8988T (cell line): ENCODE data around the gene GDF15.
"Not testable (repeated sequence)": the region's sequence is repeated elsewhere in the genome, so short reads cannot be mapped to it uniquely, and the experiment has no call there.

ENCODE experiments used
- DNase-seq: peaks from one replicate; pipeline ENCODE4 v3.0.0; 2011

GDF15 gene

DNA sequence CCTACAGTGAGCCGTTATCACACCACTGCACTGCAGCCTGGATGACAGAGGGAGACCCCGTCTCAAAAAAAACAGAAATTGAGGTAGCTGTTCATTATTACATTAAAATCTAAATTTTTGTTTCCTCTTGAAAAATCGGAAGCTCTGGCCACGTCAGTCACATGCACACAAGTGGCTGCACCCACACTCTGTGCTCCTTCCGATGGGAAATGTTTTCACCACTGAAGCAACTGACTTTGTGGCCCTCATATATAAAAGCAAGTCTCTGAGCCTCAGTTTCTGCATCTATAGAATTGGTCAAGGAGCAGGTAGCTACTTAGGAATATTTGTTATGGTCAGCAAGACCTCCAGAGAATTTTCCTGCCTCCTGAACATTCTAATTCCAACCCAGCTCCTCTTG lies 7.0 kb downstream of the GDF15 start:
- no peak for DNase-seq

DNA sequence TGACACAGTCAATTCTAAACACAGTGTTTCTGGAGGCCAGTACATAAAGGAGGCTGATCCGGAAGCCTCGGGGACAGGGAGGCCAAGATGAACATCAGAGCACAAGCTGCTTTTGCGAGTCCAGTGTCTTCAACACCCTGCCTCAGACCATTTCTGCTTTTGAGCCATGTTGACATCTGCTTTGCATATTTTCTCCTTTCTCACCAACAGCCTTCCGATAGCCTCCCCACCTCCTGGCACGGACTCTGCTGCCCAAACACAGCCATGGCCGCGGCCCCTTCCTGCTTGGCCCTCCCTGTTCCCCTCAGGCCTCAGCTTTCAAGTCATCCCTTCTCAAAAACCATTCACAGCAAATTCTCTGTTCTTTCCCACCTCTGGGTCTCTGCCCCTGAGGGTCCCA lies 7.9 kb downstream of the GDF15 start:
- no peak for DNase-seq

DNA sequence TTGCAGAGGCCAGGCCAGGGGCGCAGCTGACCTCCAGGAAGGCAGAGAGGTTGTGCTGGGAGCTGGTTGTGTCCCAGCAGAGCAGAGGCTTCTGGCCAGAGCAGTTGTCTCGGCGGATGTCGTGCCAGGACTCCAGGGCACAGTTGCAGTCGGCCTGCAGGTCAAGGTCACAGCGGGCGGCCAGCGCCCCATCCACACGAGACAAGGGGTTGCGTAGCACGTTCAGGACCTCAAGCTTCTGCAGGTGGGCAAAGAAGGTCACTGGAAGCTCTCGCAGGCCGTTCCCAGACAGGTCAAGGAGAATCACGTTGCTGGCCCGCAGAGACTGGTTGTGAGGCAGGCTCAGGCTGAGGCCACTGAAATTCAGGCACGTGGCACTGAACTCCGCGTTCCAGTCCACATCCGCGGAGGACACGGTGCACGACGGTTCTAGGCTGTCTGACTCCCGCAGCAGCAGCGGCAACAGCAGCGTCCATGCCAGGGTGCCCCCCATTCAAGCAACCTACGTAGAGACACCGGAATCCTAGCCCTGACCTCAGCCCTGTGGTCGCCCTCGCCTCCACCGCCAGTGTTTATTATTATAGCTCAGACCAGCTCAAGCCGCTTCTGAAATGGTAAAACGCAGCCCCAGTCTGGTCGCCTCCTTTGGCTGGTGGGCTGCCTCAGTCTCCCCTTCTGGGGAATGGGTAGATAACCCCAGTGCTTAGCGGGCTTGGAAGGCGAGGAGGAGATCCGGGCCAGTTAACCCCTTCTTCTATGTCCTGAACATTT lies 10.7 kb downstream of the GDF15 start:
- no peak for DNase-seq

DNA sequence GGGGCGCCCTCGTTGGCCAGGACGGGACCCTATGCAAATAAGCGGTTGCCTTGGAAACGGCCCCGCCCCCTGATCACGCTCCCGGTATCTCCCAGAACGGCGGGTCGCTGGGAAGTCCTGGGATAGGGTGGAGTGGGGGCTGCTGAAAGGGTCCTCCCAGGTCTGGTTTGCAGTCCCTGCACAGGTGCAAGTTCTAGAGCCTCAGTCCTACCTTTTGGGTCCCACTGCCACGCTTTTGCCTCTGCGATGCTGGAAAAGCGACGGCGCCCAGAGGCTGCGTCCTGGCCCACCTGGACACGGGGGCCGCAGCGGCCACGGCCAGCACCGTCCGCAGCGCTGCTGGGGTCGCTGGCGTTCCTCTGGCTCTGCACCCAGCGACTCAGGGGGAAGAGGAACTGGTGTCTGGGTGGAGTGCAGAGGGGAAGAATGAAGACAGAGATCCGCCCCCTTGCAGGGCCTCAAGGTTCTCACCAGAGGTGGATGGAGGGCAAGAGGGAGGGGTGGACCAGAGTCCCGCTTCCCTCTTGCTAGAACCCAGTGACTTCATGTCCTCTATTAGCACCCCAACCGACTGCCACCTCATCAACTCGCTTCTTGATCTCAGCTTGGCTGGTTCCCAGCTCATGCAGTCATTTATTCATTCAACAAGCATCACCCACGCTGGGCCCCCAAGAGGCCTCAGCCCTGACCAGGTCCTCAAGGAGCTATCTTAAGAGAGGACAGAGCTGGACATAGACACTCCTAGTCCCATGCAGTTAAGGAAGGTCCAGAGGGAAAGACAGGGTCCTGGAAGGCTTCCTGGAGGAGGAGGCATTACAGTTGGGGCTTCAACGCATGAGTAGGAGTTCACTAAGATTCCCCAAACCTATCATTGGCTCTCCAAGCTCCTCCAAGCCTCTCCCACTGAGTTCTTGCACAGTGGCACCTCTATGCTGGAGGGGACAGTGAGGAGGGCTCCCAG lies 11.6 kb downstream of the GDF15 start, which contains the start of gene LRRC25:
TSS of gene LRRC25 (minus strand) at position 381 of the 961 bp plus-strand sequence. CDS start 659 bp downstream, outside the sequence.
- no peak for DNase-seq

DNA sequence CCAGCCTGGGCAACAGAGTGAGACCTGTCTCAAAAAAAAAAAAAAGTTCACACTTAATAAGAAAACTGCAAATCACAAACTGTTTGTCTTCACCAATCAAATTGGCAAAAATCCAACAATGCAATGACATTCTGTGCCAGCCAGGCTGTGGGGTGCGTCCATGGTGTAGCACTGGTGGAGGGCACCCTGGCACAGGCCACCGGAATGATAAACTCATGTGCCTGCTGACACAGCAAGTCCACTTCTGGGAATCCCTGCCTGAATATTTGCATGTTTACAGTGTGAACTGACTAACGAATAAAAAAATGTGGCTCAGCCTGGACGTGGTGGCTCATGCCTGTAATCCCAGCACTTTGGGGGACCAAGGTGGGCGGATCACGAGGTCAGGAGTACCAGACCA lies 13.1 kb downstream of the GDF15 start:
- no peak for DNase-seq

DNA sequence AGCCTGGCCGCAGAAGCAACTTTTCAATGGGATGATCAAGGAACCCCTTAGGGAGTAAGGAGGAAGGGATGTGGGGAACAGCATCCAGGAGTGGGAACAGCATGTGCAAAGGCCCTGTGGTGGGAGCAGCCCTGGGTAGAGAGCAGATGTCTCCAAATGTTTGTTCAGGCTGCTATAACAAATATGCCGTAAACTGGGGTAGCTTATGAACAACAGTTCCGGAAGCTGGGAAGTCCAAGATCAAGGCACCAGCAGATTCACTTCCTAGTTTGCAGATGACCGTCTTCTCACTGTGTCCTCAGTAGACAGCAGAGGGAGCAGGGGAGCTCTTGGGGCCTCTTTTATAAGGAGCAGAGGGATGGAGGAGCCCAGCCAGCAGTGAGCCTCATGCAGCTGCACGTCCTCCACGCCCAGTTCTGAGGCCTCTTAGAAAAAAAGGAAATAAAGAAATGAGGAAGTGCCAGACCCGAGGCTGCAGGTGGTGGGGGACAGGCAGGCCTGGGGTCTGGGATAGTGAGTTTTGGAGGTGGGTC lies 15.7 kb downstream of the GDF15 start:
- no peak for DNase-seq

DNA sequence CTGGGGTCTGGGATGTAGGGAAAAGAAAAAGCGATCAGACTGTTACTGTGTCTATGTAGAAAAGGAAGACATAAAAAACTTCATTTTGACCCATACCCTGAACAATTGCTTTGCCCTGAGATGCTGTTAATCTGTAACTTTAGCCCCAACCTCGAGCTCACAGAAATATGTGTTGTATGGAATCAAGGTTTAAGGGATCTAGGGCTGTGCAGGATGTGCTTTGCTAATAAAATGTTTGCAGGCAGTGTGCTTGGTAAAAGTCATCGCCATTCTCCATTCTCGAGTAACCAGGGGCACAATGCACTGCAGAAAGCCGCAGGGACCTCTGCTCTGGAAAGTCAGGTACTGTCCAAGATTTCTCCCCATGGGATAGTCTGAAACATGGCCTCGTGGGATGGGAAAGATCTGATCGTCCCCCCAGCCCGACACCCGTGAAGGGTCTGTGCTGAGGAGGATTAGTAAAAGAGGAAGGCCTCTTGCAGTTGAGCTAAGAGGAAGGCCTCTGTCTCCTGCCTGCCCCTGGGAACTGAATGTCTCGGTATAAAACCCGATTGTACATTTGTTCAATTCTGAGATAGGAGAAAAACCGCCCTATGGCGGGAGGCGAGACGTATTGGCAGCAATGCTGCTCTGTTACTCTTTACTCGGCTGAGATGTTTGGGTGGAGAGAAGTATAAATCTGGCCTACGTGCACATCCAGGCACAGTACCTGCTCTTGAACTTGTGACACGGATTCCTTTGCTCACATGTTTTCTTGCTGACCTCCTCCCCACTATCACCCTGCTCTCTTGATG lies 16.7 kb downstream of the GDF15 start:
- DNase-seq, result not testable (repeated sequence)

DNA sequence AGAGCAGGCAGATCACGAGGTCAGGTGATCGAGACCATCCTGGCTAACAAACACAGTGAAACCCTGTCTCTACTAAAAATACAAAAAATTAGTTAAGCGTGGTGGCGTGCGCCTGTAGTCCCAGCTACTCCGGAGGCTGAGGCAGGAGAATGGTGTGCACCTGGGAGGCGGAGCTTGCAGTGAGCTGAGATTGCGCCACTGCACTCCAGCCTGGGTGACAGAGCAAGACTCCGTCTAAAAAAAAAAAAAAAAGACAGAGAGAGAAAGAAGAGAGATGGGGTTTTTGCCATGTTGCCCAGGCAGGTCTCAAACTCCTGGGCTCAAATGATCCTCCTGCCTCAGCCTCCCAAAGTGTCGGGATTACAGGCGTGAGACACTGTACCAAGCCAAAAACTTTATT lies 19.8 kb downstream of the GDF15 start:
- not testable (repeated sequence) for DNase-seq

DNA sequence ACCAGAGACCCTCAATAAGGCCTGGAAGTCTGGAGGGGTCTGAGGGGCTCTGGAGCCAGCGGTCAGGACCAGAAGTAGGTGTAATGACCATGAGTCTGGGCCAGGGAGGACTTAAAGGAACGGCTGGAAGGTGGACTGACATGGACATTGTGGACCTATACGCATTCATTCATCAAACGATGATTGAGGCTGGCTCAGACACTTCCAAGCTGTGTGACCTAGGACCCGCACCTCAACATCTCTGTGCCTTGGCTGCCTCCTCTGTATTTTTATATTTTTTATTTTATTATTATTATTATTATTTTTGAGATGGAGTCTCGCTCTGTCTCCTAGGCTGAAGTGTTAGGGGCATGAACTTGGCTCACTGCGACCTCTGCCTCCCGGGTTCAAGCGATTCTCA lies 20.8 kb downstream of the GDF15 start:
- no peak for DNase-seq

DNA sequence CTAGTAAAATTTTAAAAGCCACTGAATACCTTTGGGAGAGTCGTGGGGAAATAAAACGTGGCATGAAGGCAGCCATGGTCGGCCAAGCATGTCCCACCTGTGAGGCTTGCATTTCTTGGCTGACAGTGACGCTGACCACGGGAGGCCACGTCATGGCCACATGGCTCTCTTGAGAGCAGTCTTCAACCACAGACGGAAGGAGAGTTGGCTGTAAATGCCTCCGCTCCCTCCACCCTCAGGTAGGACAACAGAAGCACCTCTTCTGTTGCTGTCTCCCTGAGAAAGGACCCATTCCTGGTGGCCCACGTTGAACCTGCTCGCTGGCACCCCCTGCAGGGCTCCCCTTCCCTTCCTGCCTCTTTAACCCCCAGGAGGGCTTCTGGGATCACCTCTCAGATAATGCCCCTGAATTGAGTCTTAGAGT lies 22.1 kb downstream of the GDF15 start:
- no peak for DNase-seq

DNA sequence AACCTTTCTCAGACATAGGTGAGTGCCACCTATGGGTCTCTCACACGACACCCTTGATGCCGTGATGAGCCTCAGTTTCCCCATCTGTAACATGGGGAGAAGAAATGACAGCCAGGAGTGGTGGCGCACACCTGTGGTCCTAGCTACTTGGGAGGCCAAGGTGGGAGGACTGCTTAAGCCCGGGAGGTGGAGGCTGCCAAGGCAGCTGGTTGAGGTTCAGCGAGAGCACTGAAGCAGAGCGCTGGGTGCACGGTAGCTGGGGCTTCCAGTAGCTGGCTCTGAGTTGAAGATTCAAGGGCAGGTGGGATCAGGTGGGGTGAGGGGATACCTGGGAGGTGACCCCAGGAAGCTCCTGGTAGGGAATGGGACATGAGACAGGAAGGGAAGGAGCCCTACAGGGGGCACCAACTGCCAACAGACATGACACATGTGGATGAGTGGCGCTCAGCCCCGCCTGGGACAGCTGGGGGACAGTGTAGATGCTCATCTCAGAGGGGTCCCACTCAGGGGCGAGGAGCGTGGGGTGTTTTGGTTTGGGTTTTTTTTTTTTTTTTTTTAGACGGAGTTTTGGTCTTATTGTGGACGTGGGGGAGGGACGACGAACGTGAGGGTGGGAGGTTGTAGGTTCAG lies 26.8 kb downstream of the GDF15 start:
- DNase-seq, result no peak

DNA sequence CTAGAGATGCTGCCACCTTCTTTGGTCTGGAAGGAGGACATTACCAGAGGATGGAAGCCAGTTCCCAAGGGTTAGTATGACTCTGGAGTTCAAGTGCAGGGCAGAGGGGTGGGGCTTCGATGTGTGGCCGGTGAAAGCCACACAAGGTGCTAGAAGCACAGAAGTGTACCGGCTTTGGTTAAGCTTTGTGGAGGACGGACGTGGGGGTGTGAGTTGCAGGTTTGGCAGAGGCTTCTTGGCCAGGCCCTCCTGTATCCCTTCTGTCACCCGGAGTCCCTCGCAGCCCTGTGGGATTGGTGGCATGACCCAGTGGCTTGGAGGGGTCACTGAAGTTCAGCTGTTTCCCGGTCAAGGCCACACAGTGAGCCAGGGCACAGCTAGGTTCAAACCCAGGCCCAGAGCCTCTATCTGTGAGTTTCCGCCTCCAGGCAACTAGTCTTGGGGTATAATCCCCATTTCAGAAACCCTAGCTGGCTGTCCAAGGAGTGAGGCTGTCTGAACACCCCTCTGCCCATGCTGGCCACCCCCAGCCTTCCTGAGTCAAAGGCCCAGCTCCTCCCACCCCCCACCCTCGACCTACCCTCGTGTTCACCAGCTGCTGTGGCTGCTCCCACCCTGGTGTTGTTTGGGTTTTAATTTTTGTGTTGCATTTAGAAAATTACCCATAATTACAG lies 28.7 kb downstream of the GDF15 start:
- DNase-seq, result no peak

DNA sequence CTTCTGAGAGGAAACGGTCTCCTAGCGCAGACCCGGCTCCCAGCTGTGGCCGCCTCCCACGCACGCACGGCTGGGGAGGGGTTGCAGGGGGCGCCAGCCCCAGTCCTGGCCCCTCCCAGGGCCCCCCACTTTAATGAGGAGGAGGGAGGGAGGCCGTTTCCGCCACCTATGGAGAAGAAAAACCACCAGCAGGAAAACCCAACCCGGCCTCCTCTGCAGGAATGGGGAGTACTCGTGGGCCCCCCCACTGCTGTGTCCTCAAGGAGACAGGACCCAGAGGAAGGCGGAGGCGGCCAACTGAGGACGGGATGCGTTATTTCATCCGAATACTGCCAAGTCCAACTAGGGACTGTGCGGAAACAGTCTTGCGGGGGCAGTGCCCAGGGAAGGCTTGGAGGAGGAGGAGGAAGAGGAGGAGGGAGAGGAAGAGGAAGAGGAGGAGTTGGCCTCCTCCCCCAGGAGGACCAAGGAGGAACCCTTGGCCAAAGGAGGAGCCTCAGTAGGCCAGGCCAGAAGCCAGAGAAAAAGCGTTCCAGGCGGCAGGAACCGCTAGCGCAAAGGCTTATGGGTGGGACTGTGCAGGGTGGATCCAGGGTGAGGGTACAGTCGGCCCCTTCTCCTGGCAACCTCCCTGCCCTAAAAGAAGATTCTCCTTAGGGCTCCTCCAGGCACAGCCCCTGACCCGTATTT lies 29.4 kb downstream of the GDF15 start:
- DNase-seq, result no peak

DNA sequence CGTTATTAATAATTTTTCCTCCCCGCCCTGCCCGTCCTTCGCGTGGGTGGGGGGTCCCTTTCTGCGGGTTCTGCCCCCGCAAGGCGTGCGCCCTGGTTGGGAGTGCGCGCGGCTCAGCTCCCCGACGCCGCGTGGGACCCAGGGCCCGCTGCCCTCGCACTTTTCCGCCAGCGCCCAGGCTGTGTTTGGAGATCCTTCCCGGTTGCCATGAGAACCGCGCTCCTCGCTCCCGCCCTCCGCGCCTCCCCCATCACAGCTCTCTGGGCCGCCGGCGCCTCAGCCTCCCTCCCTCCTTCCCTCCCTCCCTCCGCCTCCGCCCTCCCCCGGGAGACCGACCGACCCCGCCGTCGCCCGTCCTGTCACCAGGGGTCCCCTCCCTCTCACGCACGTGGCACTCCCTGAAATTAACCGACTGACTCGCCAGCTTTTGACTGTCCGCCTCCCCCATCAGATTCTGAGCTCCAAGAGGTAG lies 30.9 kb downstream of the GDF15 start:
- no peak for DNase-seq

DNA sequence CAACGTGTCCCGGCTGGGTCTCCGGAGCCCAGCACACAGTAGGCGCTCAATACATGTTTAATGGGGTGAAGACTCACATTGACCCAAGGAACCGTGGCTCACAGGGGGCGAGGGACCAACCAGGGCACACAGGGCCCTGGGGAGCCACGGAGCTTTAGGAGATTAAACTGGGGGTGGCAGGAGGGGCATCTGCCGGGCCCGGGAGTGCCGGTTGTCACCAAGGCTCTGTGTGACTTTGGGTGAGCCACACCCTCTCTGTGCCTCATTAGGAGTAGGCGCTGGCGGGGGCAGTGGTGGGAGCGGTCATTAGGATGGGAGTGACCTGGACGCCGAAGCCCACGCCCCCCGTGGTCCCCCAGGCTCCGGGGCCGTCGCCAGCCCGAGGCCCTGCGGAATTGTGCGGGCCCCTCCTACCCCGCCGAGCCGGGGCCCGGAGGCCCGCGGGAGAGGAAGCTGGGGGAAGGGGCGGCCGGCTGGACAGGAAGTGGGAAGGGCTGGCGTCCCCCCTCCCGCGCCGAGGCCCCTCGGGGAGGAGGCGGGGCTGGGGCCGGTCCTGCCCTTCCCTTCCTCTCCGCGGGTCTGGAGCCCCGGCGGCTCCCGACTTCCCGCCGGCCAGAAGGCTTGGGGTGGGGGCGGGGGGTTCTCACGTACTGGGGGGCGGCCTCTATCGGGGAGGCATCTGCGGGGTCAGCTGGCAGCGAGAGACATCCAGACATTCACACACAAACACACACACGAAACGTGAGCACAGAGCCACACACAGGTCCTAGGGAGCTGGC lies 31.5 kb downstream of the GDF15 start:
- DNase-seq, result no peak

DNA sequence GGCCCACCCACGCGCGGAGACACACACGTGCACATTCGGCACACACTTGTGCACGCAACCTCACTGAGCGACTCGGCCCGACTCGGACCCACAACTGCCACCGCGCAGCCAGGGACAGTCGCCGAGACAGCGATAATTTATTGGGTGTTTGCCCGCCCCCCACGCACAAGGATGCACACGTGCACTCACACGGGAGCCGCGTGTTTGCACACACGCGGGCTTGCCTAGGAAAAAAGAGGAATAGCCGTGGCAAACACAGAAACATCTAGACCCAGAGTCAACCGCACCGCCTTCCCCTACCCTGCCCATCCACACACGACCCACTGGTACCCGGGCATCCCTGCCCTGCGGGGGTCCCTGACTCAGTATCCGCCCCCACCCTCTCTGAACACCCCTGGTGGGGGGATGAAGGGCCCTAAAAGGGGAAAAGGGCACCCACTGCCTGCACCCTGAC lies 32.1 kb downstream of the GDF15 start:
- no peak for DNase-seq

DNA sequence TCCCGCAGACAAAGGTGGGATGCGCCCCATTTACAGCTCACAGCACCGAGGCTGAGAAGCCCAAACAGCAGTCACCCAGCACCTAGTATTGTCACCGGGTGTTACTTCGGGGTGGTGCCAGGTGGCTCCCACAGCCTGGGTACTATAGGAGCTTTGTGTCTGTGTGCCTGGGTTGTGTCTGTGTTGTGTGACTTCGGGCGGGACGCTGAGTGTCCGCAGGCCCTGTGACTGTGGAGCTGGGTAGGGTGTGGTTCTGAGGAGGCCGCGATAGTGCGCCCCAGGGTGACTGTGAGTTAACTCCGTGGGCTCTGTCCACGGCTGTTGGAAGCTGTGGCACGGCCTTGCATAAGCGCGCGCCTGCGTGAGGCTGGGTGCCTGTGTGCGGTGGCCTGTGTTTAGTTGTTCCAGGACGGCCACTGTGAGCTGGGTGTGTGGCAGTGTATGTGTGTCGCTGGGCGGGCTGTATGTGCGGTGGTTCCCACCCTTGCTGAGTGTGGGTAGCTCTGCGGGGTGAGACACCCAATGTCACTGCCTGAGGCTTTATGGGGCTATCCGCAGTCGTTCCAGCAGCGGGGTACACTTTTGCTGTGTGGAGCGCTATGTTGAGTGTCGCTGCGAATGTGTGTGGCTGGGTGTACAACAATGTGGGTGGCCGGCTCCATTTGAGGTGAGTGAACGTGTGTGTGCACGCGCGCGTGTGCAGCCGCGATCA lies 32.7 kb downstream of the GDF15 start:
- no peak for DNase-seq

DNA sequence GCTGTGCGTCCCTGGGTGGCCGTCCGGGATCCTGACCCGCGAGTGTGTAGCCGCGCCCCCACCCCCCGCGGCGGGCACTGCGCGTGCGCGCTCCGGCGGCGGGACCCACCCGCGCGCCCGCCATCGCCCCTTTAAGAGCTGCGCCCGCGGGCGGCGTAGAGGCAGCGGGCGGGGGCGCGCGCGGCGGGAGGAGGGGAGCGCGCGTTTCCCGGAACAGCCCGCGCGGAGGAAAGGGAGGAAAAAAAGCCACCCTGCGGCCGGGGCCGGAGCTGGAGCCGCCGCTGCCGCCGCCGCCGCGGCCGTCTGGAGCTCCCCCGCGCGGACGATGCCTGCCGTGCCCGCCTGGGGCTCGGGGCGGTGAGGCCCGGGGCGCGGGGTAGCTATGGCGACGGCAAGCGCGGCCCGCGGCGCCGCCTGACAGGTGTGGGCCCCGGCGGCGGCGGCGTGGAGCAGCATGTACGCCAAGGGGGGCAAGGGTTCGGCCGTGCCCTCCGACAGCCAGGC lies 33.3 kb downstream of the GDF15 start, which contains the start of gene SSBP4:
TSS of gene SSBP4 (plus strand) at position 204 of the 504 bp plus-strand sequence. CDS start at position 455, 251 bp downstream.
- peak; percentile 98 for DNase-seq
